Stomach (tissue), 9 donors: ENCODE measurements around the gene DNAH6. TPM values are rescaled to one million over a fixed set of nuclear protein-coding genes. Genes with fewer than 3 reads are reported as not detected.

Source experiments
- DNase-seq, 2 donors: peaks; one replicate each; pipeline versions ENCODE4 v3.0.0 to v3.0.0-alpha.2; 2013 to 2019
- H3K27ac ChIP-seq, 5 donors: fragments of 200-600 bp in 4 of 5; sonication (generic) in 4 of 5; one replicate each; pipeline ENCODE4 v1.5.1; 2013 to 2019; ENCODE audit warnings: mild to moderate bottlenecking in 1 of 5, moderate library complexity in 1 of 5
- H3K27me3 ChIP-seq, 3 donors: fragments of 200-600 bp; sonication (generic); one replicate each; pipeline ENCODE4 v1.5.1; 2017 to 2019; ENCODE audit warnings: mixed run types in 1 of 3
- H3K36me3 ChIP-seq, 4 donors: fragments of 200-600 bp; sonication (generic); 1 replicate in 3 of 4; 2 replicates in 1 of 4; pipeline ENCODE4 v1.5.1; 2016 to 2019
- H3K4me1 ChIP-seq, 4 donors: fragments of 200-600 bp; sonication (generic); one replicate each; pipeline ENCODE4 v1.5.1; 2016 to 2019
- H3K4me3 ChIP-seq, 4 donors: fragments of 200-600 bp; sonication (generic) in 3 of 4; one replicate each; pipeline ENCODE4 v1.5.1; 2016 to 2019; ENCODE audit warnings: mild to moderate bottlenecking in 1 of 4
- H3K9me3 ChIP-seq, 4 donors: fragments of 200-600 bp; sonication (generic); one replicate each; pipeline ENCODE4 v1.5.1; 2016 to 2019
- EP300 ChIP-seq: sonication (generic); formaldehyde crosslinking; IDR thresholded peaks from one replicate; pipeline ENCODE4 v1.6.1; 2017; ENCODE audit warnings: antibody characterized with exemption
- POLR2A ChIP-seq, 4 donors: fragments of 450-650 bp; IDR thresholded peaks; one replicate each; pipeline ENCODE4 v1.6.1; 2016; ENCODE audit warnings: antibody characterized with exemption in 4 of 4, control low read depth in 2 of 4, mild to moderate bottlenecking in 1 of 4, moderate library complexity in 1 of 4
- POLR2AphosphoS5 ChIP-seq, 3 donors: sonication (generic); formaldehyde crosslinking; IDR thresholded peaks; one replicate each; pipeline ENCODE4 v1.6.1; 2016; ENCODE audit warnings: antibody characterized with exemption in 3 of 3
- WGBS, 5 donors: extraction: QIAGEN DNeasy Blood & Tissue Kit in 3 of 5; methylation state at CpG; one replicate each; pipeline versions ENCODE4 v1.1.5 to v1.1.7; 2013 to 2018; 5-methylcytosine and 5-hydroxymethylcytosine counted together
- intact Hi-C: fragments of 100-400 bp; cut with DNase I; formaldehyde crosslinking; loops from one replicate; pipeline ENCODE4 v1.15.1; 2023; ENCODE audit warnings: low total_unique reads
- polyA plus RNA-seq, 3 donors: library from polyadenylated mRNA; stranded (reverse); fragments of 200-250 nt; gene quantifications; one replicate each; pipeline ENCODE4 v1.2.3, GENCODE V29; 2013
- total RNA-seq, 5 donors: library from RNA; depleted of rRNA; stranded (reverse); fragments of >200 nt; gene quantifications; one replicate each; pipeline versions ENCODE4 v1.1.0 to v1.2.3, GENCODE V29; 2014 to 2016
- TF ChIP-seq, protein P1 (sequence below), 7 experiments: fragments of 450-650 bp in 4 of 7; fragments of 200-600 bp in 3 of 7; sonication (generic) in 3 of 7; IDR thresholded peaks; one replicate each; pipeline ENCODE4 v1.5.1; 2016 to 2019; ENCODE audit warnings: antibody characterized with exemption in 7 of 7, control low read depth in 2 of 7, mild to moderate bottlenecking in 1 of 7
- donor health status: healthy with polysubstance abuse.
- donor health status: Bipolar disorder and iron deficiency.
- donor health status: healthy.

The DNAH6 gene
- total and polyA plus RNA-seq, 8 donors, result 0.15 to 4.5 (median 0.44) TPM

DNA sequence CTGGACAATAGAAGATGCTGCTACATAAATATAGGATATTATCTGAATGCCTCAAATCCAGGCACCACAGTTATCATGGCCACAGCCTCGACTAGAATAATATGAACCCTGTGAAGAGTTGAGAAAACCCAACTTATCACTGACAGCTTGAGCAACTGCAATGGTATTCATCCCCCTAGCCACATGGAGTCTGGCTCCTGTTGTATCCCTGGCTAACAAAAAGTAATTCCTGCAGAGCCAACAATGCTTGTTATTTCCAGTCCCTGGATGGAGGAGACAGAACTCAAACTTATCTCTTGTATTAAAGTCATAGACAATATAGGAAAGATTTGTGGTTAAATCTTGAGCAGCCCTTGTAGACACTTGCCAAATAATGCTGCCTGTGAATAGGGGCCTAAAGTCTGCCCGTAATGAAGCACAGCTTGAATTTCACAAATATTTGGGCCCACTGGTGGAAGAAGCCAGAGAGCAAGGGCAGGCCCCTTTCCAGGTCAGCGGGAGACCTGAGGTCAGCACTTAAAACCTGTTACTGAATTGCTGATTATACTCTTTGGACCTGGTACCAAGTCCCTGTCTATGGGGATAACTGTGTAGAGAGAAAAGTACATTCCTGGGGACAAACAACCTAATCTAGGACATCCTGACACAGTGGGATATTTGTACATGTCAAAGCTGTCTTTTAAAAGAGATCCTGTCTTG lies 28.9 kb upstream of the DNAH6 start:
- Histone ChIP-seq H3K4me1 (peaks cover 0 to 17% (median 10%) of the 10 kb centered on the region in 4 donors), H3K36me3 (no peaks in the 10 kb centered on the region), H3K27ac (peak overlapping the region in 3 of 5 donors; percentile 58 to 80 (median 70)), H3K9me3 (no peaks in the 10 kb centered on the region), H3K4me3 (no peak overlapping the region), H3K27me3 (no peaks in the 10 kb centered on the region)
- DNase-seq, result no peak
- TF ChIP-seq EP300 (no peak), POLR2AphosphoS5 (IDR thresholded peaks at IDR 0.05) (no peak), POLR2A (IDR thresholded peaks at IDR 0.05) (no peak)
- TF ChIP-seq, protein P1, sequence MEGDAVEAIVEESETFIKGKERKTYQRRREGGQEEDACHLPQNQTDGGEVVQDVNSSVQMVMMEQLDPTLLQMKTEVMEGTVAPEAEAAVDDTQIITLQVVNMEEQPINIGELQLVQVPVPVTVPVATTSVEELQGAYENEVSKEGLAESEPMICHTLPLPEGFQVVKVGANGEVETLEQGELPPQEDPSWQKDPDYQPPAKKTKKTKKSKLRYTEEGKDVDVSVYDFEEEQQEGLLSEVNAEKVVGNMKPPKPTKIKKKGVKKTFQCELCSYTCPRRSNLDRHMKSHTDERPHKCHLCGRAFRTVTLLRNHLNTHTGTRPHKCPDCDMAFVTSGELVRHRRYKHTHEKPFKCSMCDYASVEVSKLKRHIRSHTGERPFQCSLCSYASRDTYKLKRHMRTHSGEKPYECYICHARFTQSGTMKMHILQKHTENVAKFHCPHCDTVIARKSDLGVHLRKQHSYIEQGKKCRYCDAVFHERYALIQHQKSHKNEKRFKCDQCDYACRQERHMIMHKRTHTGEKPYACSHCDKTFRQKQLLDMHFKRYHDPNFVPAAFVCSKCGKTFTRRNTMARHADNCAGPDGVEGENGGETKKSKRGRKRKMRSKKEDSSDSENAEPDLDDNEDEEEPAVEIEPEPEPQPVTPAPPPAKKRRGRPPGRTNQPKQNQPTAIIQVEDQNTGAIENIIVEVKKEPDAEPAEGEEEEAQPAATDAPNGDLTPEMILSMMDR (IDR thresholded peaks at IDR 0.05), result no peak
- intact Hi-C loops, result no loop called here
- WGBS, 5 donors, result 31 to 54% (median 43%) methylated on average over 3 of the region's 3 CpGs

DNA sequence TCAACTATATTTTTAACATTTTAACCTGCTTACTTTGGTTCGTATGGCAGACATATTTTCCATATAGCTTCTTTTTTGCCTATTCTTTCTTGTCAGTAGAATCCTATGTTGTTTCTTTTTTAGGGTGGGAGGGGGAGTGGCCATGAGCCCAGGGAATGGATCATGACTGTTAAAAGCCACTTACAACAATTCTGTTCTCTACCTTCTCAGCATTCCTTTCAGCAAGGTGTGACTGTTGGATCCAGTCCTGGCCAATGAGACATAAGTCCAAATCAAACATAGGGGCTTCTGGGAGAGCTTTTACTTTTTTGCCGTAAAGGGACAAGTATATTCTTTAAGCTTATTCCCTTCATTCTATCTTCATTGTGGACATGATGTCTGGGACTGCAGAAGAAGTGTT lies 25.0 kb upstream of the DNAH6 start:
- Histone ChIP-seq H3K27me3 (no peaks in the 10 kb centered on the region), H3K4me3 (no peak overlapping the region), H3K4me1 (peaks cover 0 to 13% (median under 1%) of the 10 kb centered on the region in 4 donors), H3K27ac (no peak overlapping the region), H3K36me3 (no peaks in the 10 kb centered on the region), H3K9me3 (no peaks in the 10 kb centered on the region)
- WGBS, 5 donors, result 24 to 66% (median 49%) methylated on average over 2 of the region's 2 CpGs
- intact Hi-C loops, result loop anchor here (10.0 kb wide), 2 partner anchors 134 to 384 kb away; no protein-coding TSS in a partner anchor
- no peak for TF ChIP-seq EP300
- TF ChIP-seq POLR2AphosphoS5 (IDR thresholded peaks at IDR 0.05), result no peak
- TF ChIP-seq POLR2A (IDR thresholded peaks at IDR 0.05), result no peak
- TF ChIP-seq, protein P1 (IDR thresholded peaks at IDR 0.05), result no peak
- DNase-seq, result no peak

DNA sequence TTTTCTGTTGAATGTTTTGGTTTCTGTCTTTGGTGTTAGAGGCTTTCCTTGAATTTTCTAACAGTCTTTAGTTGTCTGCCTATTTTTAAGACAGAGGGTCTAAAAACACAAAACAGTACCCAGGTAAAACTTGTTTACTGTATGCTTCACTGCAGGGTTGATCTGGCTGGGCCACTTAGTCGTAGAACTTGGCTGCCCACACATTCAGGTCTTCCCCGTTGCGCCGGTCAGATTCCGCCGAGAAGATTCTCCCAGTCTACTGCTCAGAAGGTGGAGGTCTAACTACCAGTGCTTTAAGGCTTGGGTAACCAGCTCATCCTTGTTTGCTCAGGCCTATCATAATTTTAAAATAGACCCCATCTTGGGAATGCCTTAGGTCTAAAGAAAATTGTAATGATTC lies 24.6 kb upstream of the DNAH6 start:
- Histone ChIP-seq H3K27ac (no peak overlapping the region), H3K36me3 (no peaks in the 10 kb centered on the region), H3K27me3 (no peaks in the 10 kb centered on the region), H3K4me1 (peaks cover 0 to 10% (median 0%) of the 10 kb centered on the region in 4 donors), H3K9me3 (no peaks in the 10 kb centered on the region), H3K4me3 (no peak overlapping the region)
- 91 to 95% (median 93%) methylated on average over 6 of the region's 6 CpGs for WGBS, 5 donors
- DNase-seq, result no peak
- TF ChIP-seq, protein P1 (IDR thresholded peaks at IDR 0.05), result no peak
- TF ChIP-seq EP300 (no peak), POLR2AphosphoS5 (IDR thresholded peaks at IDR 0.05) (no peak), POLR2A (IDR thresholded peaks at IDR 0.05) (no peak)
- intact Hi-C loops, result loop anchor here (10.0 kb wide), 2 partner anchors 133 to 383 kb away; no protein-coding TSS in a partner anchor

DNA sequence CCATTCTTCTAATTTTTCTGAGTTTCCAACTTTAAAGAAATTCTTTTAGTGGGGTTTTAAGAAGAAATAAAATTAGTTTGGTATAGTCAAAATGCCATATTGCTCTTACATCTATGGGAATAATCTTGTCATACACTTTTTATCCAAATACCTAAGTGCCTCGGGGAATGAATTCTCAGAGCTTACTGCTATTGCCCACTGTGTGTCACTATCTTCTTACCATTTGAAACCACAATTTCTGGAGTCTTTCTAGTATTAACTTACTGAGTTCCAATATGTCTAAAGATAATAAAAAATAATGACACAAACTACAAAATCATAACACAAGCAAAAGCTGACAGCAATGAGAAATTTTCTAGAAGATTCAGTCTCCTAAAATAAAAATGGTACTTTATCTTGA lies 23.7 kb upstream of the DNAH6 start:
- peaks cover 0 to 2% (median 0%) of the 10 kb centered on the region in 4 donors for H3K4me1 ChIP-seq
- H3K27me3 ChIP-seq, result no peaks in the 10 kb centered on the region
- WGBS, 5 donors, result 57 to 78% (median 72%) methylated on average over 1 of the region's 1 CpG
- H3K9me3 ChIP-seq, result no peaks in the 10 kb centered on the region
- intact Hi-C loops, result loop anchor here (10.0 kb wide), 2 partner anchors 132 to 382 kb away; no protein-coding TSS in a partner anchor
- DNase-seq, result no peak
- TF ChIP-seq EP300 (no peak), POLR2AphosphoS5 (IDR thresholded peaks at IDR 0.05) (no peak), POLR2A (IDR thresholded peaks at IDR 0.05) (no peak)
- TF ChIP-seq, protein P1 (IDR thresholded peaks at IDR 0.05), result no peak
- H3K36me3 ChIP-seq, result no peaks in the 10 kb centered on the region
- no peak overlapping the region for H3K4me3 ChIP-seq
- no peak overlapping the region for H3K27ac ChIP-seq
